HG03066 (cell line): ENCODE data around the gene TXNRD2.
"Not testable (repeated sequence)": the region's sequence is repeated elsewhere in the genome, so short reads cannot be mapped to it uniquely, and the experiment has no call there.

Experiments used
- ATAC-seq: cut with Tn5 transposase; IDR thresholded peaks from one replicate; pipeline ENCODE4 v1.9.1; 2021; ENCODE audit warnings: low read depth; ENCODE audit not compliant: unreplicated experiment

Gene TXNRD2

DNA sequence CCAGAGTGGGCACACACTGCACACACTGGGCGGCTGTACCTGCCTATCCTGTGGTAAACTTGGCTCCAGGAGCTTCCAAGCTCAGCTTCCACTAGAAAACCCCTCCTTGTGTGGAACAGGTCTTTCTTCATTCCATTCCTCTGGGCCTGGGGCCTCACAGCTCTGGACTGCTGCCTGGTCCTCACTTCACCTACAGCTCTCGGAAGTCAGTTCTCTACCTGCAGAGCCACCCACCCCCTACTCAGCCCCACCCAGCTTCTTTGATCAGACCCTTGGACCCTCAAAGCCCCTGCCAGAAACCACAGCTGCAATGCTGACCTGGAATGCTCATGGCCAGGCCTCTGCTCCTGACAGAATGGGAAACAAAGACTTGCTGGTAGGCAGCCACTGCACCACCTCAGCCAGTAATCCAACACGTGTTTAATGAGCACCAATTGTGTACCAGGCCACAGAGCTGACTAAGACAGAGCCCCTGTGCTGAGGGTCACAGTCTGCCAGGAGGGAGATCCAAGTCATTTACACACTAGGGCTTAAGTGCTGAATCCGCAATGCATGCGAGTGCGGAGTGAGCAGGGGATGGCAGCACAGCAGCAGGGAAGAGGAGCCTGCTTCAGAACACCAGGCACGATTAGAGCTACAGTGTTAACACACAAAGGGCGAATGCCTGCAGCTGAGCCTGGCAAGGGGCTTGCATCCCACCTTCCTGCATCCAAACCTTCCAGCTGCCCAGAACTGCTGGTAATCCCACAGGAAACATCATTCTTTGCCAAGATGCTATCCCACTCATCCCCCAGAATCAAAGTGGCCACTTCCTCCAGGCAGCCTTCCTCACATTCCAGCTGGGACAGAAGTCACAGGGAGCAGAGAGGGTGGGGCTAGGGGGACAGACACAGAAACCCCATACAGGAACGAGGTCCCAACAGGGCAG, 91.5 kb downstream of the TXNRD2 start:
- ATAC-seq, result no peak

DNA sequence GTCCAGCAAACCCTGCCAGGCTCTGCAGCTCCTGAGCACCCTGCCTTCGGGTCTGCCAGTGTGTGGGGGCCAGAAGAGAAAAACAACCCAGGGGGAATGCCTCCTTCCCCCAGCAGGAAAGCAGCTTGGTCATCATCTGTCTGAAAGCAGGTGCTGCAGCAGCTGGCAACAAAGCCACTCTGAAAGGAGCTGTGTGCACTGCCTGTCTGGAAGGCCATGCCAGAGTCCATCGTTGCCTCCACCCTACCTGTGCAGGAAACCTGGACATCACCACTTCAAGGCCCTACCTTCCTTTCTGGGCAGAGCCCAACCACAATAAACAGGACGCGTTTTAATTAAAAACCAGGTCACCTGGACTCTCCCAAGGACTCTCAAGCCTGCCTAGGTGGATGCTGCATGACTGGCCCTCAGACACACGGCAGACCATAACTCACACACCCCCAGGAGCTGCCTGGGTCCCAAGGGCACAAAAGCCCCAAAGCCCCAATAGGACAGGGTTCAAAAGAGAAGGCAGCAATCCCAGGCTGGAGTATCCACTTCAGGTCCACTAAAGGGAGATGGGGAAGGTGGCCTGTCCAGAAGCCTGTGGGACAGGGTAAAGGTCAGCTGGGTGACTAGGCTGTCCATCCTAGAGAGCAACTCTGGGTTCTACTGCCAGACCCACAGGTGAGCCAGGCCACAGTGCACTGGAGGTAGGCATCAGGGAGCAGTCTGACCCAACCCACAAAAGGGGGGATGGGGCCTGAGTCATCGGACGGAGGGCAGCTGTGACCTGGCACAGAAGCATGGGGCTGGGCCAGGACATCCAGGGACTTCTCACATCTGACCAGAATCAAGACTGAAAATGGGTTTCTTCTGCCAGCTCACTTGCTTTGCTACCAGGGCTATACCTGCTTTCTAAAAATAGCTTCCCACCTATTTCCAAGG, 93.1 kb downstream of the TXNRD2 start:
- no peak for ATAC-seq

DNA sequence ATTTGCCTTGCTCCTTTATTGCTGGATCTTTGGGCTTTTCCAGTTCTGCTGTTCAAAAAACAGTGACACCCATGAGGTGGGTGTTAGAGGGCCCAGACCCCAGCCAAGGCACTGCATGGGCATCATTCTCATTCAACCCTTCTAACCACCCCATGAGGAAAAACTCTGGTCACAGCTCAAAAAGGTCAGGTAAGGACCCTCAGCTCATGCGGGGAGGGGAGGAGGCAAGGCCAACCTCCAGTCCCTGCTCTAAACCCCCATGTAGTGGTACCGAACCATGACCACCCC, 94.3 kb downstream of the TXNRD2 start:
- ATAC-seq, result no peak

DNA sequence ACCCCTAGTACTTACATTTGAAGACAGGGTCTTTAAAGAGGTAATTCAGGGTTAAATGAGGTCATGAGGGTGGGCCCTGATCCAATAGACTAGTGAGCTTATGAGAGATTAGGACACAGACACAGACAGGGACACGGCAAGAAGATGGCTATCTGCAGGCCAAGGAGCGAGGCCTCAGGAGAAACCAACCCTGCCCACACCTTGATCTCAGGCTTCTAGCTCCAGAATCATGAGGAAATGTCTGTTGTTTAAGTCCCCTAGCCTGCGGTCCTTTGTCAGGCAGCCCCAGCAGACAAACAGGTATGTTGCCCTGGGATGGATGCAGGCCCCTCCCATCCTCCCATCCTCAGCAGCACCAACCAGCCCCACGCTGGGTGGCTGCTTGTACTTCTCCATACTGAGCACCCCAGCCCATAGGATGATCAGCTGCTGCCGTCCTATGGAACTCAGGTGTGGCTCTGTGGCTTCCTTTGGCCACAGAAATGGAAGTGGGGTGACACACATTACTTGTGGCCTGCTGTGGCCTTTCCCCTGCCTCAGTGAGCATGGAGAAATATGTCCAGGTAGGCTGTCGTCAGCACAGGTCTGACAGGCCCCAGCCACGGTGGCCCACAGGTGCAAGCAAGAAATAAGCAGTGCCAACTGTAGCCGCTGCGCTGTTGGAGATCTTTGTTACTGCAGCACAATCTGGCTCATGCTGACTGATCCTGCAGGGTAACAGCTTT, 94.8 kb downstream of the TXNRD2 start:
- ATAC-seq, result no peak

DNA sequence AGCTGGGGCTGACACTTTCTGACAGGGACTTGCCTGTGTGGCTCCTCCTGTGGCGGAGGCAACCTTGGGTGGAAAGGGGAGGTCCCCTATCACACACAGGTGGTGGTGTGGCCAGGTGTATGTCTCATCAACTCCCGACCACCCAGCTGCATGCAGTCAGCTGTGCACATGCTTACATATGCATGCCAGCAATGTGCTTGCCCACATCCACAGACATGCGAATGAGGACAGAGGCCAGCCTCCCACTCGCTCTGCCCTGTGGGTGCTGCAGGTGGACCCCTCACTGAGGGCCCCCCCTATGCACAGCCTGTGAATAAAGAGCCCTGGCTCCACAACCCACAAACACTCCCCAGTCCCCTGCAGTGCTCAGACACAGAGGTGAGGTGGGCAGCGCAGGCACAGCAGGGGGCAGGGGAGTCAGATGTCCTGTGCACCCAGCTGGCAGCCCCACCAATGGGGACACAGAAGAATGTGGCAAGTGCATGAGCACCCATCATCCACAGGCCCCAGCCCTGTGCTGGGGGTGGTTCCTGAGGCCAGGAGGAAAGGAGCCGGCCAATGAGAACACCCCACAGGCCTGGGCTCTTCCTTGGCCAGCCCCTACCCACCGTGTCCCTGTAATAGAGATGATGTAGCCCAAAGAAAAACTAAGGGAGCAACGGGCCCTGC, 96.4 kb downstream of the TXNRD2 start:
- no peak for ATAC-seq

DNA sequence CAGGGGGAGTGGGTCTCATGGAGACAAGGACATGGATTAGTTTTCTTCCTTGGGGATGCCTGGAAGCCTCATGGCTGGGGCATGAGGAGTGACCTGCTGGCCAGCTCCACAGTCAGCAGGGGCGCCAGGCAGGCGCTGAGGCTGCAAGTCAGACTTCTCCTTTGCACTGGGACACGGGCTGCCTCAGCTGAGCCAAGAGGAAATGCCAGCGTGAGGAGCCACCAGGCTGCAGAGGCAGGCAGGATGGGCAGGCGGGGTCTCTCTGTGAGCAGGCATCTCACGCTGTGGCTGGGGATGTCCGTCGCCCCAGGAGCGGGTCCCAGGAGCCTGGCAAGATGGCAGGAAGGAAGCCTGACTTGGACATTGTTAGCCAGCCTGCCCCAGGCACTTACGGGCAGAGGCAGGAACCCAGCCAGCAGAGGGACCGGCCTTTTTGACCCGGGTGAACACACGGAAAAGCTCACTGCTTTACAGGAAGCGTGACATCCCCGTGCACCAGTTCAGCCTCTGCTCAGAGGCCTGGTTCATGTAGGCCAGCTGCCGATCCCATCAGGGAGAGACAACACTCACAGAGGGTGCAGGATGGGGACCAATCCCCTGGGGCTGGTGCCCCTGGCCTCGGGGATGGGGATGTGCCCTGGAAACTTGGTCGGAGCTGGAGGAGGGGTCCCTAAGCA, 97.1 kb downstream of the TXNRD2 start:
- ATAC-seq, result no peak

DNA sequence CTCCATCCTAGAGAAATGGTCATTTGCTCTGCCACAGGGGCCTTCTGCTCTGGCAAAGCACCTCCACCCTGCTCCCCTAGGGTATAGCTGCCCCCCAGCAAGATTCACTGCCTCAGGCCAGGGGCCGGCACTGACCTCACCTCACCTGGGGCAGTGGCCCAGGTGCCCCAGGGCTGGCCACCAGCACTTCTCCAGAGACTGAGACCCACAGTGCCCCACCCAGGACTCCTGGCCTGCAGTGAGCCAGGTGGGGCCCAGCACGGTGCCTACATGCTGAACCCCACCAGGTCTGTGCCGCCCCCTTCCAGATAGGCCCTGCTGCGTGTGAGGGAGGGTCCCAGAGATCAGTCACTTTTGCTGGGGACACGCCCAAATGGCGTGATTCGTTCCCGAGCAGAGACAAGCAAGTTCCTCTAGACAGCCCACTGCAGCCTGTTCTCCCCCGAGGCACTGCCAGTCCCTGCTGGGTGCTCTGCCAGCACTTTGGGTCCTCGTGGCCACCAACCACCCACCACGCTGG, 97.7 kb downstream of the TXNRD2 start:
- ATAC-seq, result no peak

DNA sequence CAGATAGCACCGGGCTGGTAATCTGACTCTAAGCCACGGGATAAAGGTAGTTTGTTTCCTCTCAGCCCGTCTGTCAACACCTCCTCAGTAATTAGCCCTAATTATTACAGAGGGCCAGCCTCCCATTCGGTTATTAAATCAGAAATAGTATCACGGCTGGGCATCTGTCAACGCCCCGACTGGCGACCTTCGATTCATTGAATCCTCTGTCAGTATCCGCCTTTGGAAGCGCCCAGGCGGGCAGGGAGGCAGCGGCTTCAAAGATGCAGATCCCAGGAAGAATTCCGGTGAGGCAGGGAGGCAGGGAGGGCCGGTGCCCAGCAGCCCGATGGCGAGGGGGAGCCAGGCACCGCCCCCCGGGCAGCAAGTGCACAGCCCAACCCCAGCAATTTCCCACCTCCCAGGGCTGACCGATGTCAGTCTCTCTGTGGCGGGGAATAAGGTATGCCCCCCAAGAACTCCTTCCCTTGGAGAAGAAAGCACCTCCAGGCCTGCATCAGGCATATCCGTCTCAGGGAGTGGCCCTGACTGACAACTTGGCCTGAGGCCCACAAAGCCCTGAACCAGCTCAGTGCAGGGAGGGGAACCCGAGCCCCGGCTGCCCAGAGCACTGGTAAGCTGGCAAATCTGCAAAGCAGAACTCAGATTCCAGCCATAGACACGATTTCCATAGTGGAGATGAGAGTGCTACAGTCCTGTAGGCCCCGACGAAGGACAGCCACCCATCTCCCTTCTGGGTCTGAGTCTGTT, 98.3 kb downstream of the TXNRD2 start:
- no peak for ATAC-seq

DNA sequence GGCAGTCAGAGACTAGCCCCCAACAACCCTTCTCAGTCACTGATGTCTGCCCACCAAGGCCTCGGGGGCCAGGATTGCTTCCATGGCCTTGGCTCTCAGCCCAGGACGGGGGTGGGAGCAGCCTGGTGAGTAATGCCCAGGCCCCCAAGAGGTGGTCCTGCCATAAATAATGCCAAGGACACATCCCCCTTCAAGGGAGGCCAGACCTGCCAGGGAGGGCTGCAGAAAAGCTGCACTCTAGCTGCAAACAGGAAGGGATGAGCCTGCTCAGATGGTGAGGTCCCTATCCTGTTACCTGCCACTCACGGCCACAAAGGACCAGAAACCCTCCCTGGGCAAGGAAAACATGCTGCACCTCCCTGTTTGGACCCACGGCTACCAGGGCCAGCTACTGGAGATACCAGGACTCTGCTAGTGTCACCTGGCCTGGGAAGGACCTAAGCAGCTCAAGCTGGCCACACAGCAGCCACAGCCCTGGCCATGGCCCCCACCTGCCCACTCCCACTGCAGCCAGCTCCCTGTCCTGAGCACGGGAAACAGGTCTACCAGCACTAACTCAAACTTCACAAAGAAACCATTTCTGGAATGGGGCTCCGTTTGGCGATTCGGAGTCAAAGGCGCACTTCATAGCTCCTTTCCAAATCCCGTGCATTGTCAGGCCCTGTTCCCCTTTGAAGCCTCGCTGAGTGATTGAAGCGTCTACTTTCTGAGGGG, 99.1 kb downstream of the TXNRD2 start:
- no peak for ATAC-seq

DNA sequence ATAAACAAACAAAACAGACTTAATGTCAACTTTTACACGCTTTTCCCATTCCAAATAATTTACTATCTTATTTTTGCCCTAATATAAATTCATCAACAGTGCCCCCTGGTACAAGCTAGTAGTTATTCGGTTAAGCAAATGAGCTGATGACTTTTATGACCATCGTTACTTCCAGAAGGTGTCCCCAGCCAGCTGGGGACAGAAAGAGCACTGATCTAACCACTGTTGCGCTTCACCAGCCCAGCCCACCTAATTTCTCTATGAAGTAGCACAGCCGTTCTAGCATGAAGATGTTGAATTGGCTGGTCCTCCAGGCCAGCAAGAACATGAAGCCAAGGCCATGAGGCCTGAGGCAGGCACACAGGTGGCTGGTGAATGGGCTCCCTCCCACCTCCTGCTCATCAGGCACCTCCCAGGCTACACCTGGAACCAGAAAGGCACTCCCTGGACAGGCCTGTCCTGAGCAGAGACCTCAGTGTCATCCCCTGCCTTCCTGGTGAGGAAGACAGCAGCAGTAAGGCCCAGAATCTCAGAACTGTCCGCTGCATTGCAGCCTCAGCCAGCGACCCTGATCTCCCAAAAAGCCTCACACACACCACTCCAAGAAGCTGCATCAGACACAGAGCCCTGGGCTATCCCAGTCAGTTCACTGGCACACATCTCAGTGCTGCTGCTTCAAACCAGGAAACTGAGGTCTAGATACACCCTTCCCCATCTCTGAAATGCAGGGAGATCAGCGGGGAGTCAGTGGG, 99.8 kb downstream of the TXNRD2 start:
- no peak for ATAC-seq

DNA sequence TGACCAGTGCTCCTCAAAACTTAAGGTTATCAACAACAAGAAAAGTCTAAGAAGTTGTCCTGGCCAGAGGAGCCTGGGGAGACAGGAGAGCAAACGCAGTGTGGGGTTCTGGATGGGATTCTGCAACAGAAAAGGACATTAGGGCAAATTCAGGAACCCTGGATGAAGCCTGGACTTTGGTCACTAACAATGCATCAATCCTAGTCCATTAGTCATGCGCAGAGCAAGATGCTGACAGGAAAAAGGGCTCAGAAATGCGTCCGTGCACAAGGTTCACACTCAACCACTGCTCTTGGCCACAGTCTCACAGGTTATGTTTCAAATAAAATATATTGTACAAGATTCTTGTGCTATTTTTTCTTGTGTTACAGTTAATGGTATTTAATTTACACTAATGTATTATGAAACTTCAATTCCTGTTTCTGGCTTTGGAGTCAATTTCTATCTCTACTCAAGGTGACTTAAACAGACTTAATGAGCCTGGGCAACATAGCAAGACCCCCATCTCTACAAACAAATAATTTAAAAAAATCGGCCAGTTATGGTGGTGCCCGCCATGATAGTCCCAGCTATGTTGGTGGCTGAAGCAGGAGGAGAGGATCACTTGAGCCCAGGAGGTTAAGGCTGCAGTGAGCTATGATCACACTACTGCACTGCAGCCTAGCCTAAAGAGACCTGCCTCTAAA, 100.5 kb downstream of the TXNRD2 start:
- no peak for ATAC-seq

DNA sequence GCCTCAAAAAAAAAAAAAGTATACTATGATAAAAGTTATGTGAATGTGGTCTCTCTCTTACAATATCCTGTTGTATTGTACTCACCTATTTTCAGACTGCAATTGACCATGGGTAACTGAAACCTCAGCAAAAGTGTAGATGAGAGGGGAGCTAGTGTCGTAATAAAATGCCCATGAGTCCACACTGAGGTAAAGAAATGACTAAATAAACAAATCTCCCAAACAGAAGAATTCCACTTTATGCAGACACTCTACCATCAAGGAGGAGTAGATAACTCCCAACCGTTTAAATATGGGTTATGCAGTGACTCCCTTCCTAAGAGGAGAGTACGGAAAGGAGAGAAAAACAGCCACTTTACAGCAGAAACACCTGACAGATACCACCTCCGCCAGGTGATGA, 101.6 kb downstream of the TXNRD2 start:
- no peak for ATAC-seq

DNA sequence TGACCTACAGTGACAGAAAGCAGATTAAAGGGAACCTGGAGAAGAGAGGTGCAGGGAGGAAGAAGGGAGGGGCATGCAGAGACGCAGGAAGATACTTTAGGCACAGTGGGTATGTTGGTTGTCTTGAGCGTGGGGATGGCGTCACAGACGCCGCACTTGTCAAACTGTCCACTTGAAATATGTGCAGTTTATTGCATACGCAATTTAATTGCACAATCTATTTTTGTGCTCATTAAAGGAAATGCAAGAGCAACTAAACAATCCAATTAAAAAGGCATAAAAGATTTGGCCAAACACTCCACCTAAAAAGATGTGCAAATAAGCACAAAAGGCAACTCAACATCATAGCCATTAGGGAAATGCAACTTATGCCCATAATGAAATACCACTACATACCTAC, 103.7 kb downstream of the TXNRD2 start:
- ATAC-seq, result no peak

DNA sequence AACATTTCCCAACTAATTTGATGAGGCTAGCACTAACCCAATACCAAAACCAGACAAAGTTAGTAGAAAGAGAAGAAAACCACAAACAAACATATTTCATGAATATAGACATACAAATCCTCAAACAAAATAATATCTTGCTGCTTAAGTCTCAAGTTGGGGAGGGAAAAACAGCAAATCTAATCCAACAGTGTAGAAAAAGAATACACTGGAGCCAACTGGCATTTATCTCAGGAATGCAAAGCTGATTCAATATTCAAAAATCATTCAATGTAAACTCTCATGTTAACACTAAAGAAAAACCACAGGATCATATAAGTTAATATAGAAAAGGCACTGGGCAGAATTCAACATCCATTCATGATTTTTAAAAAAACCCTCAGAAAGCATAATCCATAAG, 105.1 kb downstream of the TXNRD2 start:
- no peak for ATAC-seq

DNA sequence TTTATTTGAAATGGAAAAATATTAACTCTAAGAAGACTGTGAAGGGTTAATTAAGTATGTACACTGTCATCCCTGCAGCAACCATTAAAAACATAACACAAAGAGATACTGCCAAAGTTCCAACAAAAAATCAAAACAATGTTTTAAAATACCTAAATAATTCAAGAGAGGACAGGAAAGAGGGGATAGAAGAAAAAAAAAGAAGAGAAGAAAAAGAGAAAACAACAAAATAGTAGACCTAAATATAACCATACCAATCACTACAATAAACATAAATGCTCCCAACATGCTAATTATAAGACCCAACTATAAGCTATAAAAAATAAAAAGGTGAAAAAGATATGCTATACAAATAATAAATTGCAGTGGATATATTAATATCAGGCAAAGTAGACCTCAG, 107.0 kb downstream of the TXNRD2 start:
- ATAC-seq, result no peak

DNA sequence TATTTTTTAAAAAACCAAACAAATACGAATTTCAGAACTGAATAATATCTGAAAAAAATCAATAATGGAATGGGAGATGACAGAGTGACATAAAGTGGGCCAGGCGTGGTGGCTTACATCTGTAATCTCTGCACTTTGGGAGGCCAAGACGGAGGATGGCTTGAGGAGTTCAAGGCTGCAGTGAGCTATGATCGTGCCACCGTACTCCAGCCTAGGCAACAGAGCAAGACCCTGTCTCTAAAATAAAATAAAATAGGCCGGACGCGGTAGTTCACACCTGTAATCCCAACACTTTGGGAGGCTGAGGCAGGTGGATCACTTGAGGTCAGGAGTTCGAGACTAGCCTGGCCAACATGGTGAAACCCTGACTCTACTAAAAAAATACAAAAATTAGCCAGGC, 108.3 kb downstream of the TXNRD2 start:
- not testable (repeated sequence) for ATAC-seq

DNA sequence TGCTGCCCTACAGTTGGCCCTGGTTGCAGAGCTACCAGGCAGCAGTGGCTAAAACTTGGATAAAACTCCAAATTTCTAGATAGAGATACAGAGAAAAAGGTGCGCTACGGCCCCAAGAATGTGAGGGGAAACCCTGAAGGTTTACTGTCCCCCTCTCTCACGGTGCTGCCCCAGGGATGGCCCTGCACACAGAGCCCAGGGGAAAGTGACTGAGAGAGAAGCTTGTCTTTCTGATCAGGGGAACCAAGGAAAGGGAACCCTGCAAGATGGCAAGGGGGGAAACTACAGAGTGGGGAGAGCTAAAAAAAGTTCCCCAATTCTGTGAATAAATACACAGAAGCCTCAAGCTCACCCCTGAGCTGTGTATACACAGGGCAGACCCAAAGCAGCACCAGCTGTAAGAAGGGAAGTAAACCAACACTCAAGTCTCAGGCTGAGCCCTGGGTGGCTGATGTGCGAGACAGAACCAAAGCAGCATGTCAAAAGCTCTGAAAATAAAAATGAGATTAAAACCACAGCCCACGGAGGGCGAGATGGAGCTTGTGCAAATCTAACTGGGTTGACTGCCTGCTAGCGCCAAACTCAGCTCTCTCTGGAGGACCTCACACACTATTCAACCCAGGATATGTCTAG, 109.0 kb downstream of the TXNRD2 start:
- ATAC-seq, result no peak
